Spleen (tissue), 7 donors: ENCODE data around the gene CACNA2D4.

ENCODE experiments used
- CTCF ChIP-seq, 11 experiments: fragments of 200-600 bp in 7 of 11; fragments of 450-650 bp in 4 of 11; sonication (generic) in 4 of 11; IDR thresholded peaks in 8 of 11; conservative IDR thresholded peaks in 3 of 11; 1 replicate in 7 of 11; 2 replicates in 4 of 11; pipeline versions ENCODE4 v1.4.0 to v1.8.0; 2016 to 2021; ENCODE audit warnings: antibody characterized with exemption in 11 of 11, inconsistent platforms in 4 of 11, mild to moderate bottlenecking in 1 of 11
- POLR2A ChIP-seq, 3 donors: fragments of 450-650 bp; IDR thresholded peaks; one replicate each; pipeline ENCODE4 v1.5.1; 2017; ENCODE audit warnings: antibody characterized with exemption in 3 of 3, mild to moderate bottlenecking in 1 of 3
- donor health status: DM: no; HTN: no; CAD: no; lungs with moderate emphysema.
- donor health status: DM: no; HTN: no; CAD: no.
- donor health status: DM: no; HTN: no; CAD: no.

- no peak for TF ChIP-seq CTCF (IDR thresholded peaks at IDR 0.05 in 8 of 11, conservative IDR thresholded peaks at IDR 0.05 in 3 of 11)
- no peak for TF ChIP-seq POLR2A (IDR thresholded peaks at IDR 0.05)
Measured at GRCh38 chr12:1838994-1839365, 79.5 kb downstream of the CACNA2D4 start.
